ENCODE results near the gene MDN1.

MDN1 gene

GRCh38 chr6:89599727-89600126, 219.9 kb downstream of the MDN1 start:
- no peak for DNase-seq (ENCODE audit: low spot score)

GRCh38 chr6:89597988-89598387, 221.6 kb downstream of the MDN1 start:
- peak; percentile 52 for DNase-seq (ENCODE audit: low spot score)

- no peak for DNase-seq (ENCODE audit: low spot score)
These were observed 222.2 kb downstream of the MDN1 start for GRCh38 chr6:89597372-89597771.

GRCh38 chr6:89596484-89596883, 223.1 kb downstream of the MDN1 start:
- no peak for DNase-seq (ENCODE audit: low spot score)

GRCh38 chr6:89596056-89596455, 223.5 kb downstream of the MDN1 start:
- DNase-seq (ENCODE audit: low spot score), result no peak
